Stimulated activated CD8-positive, alpha-beta memory T cell treated with anti-CD3 and anti-CD28 coated beads, Interleukin-2, amount 100 ng/mL, for 48 hours (primary cell): ENCODE measurements around the gene VSTM4.

Experiments
- DNase-seq, 2 donors: peaks; one replicate each; pipeline ENCODE4 v3.0.0-alpha.2; 2020; ENCODE audit warnings: low read depth in 2 of 2

Gene VSTM4

GRCh38 chr10:48968036-48968435 lies 147.3 kb downstream of the VSTM4 start:
- DNase-seq: no peak

- no peak for DNase-seq
Measured at GRCh38 chr10:48965460-48965859, 149.9 kb downstream of the VSTM4 start.
